ENCODE results near the gene MAN1C1. TPM values are rescaled to one million over a fixed set of nuclear protein-coding genes. Genes with fewer than 3 reads are reported as not detected.
"Not testable (repeated sequence)": the region's sequence is repeated elsewhere in the genome, so short reads cannot be mapped to it uniquely, and the experiment has no call there.

The MAN1C1 gene
- total and polyA plus RNA-seq, 7 donors = 1.8 to 6.7 (median 2.0) TPM

DNA sequence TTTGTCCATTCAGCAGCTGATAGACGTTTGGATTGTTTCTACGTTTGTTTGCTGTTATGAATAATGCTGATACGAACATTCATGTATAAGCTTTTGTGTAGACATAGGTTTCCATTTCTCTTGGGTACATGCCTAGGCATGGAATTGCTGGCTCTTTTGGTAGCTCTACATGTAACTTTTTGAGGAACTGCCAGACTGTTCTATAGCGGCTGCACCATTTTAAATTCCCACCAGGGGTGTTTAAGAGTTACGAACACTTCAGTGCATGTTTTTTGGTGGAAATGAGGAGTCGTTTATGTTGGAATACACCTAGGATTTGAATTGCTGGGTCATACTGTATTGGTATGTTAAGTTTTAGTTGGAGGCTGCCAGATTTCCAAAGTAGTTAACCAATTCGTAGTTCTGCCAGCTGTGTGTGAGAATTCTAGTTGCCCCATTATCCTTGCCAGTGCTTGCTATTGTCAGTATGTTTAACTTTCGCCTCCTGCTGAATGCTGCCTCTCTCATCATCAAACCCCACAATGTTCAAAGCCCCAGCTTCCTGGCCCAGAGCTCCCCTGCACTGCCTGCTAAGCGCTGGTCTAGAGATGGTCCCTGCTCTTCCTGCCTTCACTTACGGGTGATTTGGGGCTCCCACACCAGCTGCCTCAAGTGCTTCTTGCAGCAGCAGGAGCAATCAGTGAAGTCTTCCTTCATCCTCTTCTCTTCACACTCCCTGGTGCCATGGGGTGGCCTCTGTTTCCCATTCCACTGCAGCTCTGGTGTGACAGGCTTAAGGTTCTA is 81.0 kb downstream of the MAN1C1 start:
- no peaks in the 10 kb centered on the region for H3K36me3 ChIP-seq (ENCODE audit: insufficient read depth in 1 of 2, low read depth in 1 of 2)
- no peak overlapping the region for H3K4me3 ChIP-seq
- DNase-seq = no peak
- intact Hi-C loops (cut with DNase I) = loop anchor here (5.0 kb wide), 3 partner anchors 45 to 95 kb away; partner anchors contain the start of gene MAN1C1 (in 1 of the 2)
- 75 to 87% (median 80%) methylated on average over 10 of the region's 10 CpGs for WGBS, 3 donors
- no peak for ATAC-seq
- H3K27ac ChIP-seq = peak overlapping the region; percentile 80
- TF ChIP-seq, protein P1, sequence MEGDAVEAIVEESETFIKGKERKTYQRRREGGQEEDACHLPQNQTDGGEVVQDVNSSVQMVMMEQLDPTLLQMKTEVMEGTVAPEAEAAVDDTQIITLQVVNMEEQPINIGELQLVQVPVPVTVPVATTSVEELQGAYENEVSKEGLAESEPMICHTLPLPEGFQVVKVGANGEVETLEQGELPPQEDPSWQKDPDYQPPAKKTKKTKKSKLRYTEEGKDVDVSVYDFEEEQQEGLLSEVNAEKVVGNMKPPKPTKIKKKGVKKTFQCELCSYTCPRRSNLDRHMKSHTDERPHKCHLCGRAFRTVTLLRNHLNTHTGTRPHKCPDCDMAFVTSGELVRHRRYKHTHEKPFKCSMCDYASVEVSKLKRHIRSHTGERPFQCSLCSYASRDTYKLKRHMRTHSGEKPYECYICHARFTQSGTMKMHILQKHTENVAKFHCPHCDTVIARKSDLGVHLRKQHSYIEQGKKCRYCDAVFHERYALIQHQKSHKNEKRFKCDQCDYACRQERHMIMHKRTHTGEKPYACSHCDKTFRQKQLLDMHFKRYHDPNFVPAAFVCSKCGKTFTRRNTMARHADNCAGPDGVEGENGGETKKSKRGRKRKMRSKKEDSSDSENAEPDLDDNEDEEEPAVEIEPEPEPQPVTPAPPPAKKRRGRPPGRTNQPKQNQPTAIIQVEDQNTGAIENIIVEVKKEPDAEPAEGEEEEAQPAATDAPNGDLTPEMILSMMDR (IDR thresholded peaks at IDR 0.05) = no peak
- H3K9me3 ChIP-seq = no peaks in the 10 kb centered on the region
- H3K27me3 ChIP-seq (ENCODE audit: insufficient read depth in 3 of 3, low read length in 2 of 3) = no peaks in the 10 kb centered on the region
- H3K4me1 ChIP-seq = peaks cover 66% of the 10 kb centered on the region

DNA sequence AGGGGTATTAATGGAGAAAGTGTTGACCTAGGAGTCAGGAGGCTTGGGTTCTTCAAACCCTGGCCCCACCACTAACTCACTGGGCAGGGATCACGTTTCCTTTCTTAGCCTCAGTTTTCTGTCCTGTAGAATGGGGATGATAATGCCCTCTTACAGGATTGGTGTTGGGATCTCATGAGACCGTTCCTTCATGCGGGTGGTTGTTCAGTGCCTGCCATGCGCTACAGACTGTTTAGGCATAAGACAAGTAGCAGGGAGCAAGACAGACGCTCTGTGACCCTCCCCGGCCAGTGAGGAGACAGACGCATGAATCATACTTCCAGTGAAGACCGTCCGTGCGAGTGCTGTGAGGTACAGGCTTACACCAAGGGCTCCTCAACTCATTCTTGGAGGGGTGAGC is 81.7 kb downstream of the MAN1C1 start:
- TF ChIP-seq, protein P1 (IDR thresholded peaks at IDR 0.05) = no peak
- Histone ChIP-seq H3K4me3 (no peak overlapping the region), H3K27me3 (ENCODE audit: insufficient read depth in 3 of 3, low read length in 2 of 3) (no peaks in the 10 kb centered on the region), H3K9me3 (no peaks in the 10 kb centered on the region), H3K4me1 (peaks cover 66% of the 10 kb centered on the region), H3K27ac (peak overlapping the region; percentile 91), H3K36me3 (ENCODE audit: insufficient read depth in 1 of 2, low read depth in 1 of 2) (no peaks in the 10 kb centered on the region)
- 96% methylated on average over 10 of the region's 10 CpGs for WGBS, 3 donors
- DNase-seq = no peak
- no peak for ATAC-seq
- intact Hi-C loops (cut with DNase I) = loop anchor here (5.0 kb wide), 3 partner anchors 44 to 94 kb away; partner anchors contain the start of gene MAN1C1 (in 1 of the 2)

- DNase-seq; H3K4me3 ChIP-seq; H3K27me3 ChIP-seq (ENCODE audit: insufficient read depth in 3 of 3, low read length in 2 of 3); ATAC-seq; H3K9me3 ChIP-seq; H3K36me3 ChIP-seq (ENCODE audit: insufficient read depth in 1 of 2, low read depth in 1 of 2): not testable (repeated sequence)
- peaks cover 62% of the 10 kb centered on the region for H3K4me1 ChIP-seq
- intact Hi-C loops (cut with DNase I) = loop anchor here (5.0 kb wide), 3 partner anchors 43 to 93 kb away; partner anchors contain the start of gene MAN1C1 (in 1 of the 2)
- peak overlapping the region; percentile 91 for H3K27ac ChIP-seq
- WGBS, 3 donors = 92 to 95% (median 94%) methylated on average over 8 of the region's 8 CpGs
Measured at GRCh38 chr1:25699059-25699458, 82.5 kb downstream of the MAN1C1 start.

DNA sequence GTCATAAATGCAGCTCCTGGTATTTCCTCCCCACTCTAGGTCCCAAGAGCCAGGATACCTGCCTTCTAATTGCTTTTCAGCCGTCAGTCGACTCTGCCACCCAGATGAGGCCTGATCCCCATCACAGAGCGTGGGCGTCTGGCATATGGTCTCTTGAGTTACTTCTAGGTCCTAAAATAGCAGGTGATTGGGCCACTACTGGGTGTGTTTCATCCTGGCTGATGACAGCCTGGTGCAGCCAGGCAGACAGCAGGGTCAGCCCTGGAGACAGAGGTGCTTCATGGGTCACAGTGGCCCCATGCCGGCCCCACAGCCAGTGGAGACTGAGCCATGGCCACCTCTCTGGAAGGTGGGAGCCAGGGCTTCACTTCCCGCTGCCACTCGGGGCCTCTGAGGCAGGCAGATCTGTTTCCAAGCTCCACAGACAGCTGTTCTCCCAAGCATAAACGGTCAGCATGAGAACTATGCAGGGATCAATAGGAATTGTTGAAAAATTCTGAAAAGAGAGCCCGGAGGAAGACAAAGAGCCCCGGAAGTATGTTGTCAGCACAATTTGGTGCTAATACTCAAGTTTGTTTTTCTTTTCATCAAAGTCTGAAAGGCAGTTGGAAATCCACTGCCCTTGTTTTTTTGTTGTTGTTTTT is 83.0 kb downstream of the MAN1C1 start:
- ATAC-seq = peak; percentile 87 to 90 (median 89)

More for the DNA sequence above, 83.0 kb downstream of the MAN1C1 start:
- peak overlapping the region; percentile 33 for H3K4me3 ChIP-seq
- TF ChIP-seq, protein P1 (IDR thresholded peaks at IDR 0.05) = no peak
- H3K27ac ChIP-seq = peak overlapping the region; percentile 91
- peaks cover 59% of the 10 kb centered on the region for H3K4me1 ChIP-seq
- WGBS, 3 donors = 19 to 25% (median 19%) methylated on average over 10 of the region's 10 CpGs
- intact Hi-C loops (cut with DNase I) = loop anchor here (5.0 kb wide), 3 partner anchors 43 to 93 kb away; partner anchors contain the start of gene MAN1C1 (in 1 of the 2)
- H3K27me3 ChIP-seq (ENCODE audit: insufficient read depth in 3 of 3, low read length in 2 of 3) = no peaks in the 10 kb centered on the region
- no peaks in the 10 kb centered on the region for H3K9me3 ChIP-seq
- no peaks in the 10 kb centered on the region for H3K36me3 ChIP-seq (ENCODE audit: insufficient read depth in 1 of 2, low read depth in 1 of 2)
- peak; percentile 77 to 84 for DNase-seq

Data from psoas muscle (tissue), 8 donors.